ENCODE measurements around the gene RBMS1. TPM values are rescaled to one million over a fixed set of nuclear protein-coding genes. Genes with fewer than 3 reads are reported as not detected.

Gene RBMS1
- total RNA-seq, 1 donor from 2014 or later = 54.7 TPM

- no peak for DNase-seq (ENCODE audit: low read depth)
- TF ChIP-seq, protein P1, sequence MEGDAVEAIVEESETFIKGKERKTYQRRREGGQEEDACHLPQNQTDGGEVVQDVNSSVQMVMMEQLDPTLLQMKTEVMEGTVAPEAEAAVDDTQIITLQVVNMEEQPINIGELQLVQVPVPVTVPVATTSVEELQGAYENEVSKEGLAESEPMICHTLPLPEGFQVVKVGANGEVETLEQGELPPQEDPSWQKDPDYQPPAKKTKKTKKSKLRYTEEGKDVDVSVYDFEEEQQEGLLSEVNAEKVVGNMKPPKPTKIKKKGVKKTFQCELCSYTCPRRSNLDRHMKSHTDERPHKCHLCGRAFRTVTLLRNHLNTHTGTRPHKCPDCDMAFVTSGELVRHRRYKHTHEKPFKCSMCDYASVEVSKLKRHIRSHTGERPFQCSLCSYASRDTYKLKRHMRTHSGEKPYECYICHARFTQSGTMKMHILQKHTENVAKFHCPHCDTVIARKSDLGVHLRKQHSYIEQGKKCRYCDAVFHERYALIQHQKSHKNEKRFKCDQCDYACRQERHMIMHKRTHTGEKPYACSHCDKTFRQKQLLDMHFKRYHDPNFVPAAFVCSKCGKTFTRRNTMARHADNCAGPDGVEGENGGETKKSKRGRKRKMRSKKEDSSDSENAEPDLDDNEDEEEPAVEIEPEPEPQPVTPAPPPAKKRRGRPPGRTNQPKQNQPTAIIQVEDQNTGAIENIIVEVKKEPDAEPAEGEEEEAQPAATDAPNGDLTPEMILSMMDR (conservative IDR thresholded peaks at IDR 0.05; ENCODE audit: low read depth, low read length) = no peak
- no peak overlapping the region for H3K4me3 ChIP-seq (ENCODE audit: low read depth, low read length)
Observed at GRCh38 chr2:160472839-160473251, 20.8 kb downstream of the RBMS1 start.

DNA sequence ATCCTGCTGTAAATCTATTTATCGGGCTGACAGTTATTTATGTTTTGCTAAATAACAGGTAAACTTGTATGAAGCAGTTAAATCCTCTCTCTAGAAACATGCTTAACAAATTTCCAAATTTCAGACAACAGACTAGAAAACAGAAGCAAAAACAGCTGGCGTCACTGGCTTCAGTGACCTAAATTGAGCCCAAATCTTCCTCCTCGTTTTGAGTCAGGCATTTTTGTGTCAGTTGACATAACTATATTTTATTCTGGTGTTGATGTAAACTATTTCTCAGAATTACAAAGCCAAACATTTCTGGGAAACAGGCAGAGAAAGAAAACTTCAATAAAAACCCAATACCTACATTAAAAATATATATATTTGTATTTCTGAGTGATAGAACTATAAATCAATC, 21.7 kb downstream of the RBMS1 start:
- H3K4me3 ChIP-seq (ENCODE audit: low read depth, low read length) = no peak overlapping the region
- DNase-seq (ENCODE audit: low read depth) = no peak
- TF ChIP-seq, protein P1 (conservative IDR thresholded peaks at IDR 0.05; ENCODE audit: low read depth, low read length) = no peak

DNA sequence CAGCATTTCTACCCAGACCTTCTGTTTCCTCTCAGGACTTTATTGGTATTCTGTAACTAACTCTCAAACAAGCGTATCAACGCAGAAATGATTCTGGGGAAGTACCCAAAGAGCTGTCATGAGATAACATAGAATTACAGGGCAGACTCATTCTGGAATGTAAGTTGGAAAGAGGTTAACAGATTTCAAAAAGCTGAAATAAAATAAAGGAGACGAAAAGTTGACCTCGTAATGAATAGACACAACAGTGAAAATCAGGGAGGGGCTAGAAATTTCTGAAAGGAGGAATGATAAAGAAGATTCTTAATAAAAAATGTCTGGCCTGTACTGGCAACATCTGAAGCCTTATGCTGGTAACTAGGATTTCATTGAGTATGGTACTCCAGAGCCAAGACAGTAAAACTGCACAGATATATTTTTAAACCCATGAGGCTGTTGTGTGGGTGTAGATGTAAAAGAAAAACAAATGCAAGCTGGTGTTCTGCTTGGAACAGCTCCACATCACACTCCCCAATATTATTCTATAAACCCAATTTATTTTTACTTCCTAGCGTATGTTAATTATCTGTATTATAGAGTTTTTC, 23.9 kb downstream of the RBMS1 start:
- TF ChIP-seq, protein P1 (conservative IDR thresholded peaks at IDR 0.05; ENCODE audit: low read depth, low read length) = no peak
- no peak for DNase-seq (ENCODE audit: low read depth)
- no peak overlapping the region for H3K4me3 ChIP-seq (ENCODE audit: low read depth, low read length)

DNA sequence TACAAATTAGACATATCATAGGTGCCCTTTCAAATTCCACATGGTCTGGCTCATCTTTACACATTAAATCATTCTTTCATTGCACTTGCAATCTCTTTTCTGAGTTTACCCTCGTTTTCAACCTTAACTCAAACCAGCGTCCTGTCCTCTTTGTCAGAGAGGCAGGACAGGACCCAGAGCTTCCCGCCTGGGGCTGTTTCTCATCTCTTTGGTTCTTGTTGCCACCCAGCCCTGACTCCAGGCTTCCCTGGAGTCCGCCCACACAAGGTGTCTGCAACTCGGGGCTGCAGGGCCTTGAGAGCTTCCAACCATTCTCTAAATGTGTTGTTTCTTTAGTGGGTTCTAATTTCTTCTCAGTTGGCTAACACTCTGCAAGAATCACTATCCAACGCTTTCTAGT, 24.4 kb downstream of the RBMS1 start:
- DNase-seq (ENCODE audit: low read depth) = no peak
- TF ChIP-seq, protein P1 (conservative IDR thresholded peaks at IDR 0.05; ENCODE audit: low read depth, low read length) = no peak
- no peak overlapping the region for H3K4me3 ChIP-seq (ENCODE audit: low read depth, low read length)

DNA sequence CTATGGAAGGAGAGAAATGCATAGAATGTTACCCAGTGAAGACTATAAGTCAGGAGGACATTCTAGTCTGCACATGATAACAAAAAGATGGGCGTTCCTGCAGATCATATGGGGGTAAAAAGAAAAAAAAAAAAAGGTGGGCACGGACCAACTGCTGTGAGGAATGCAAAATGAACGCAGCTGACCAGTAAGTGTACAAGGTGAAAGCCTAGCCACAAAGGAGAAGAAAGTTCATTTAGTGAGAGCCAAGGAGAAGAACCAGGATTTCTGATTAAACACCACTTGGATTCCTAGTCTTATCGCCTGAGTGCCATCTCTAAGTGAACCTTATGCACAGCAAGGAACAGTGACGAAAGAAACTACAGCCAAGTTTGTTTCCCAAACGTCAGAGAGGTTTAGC, 26.5 kb downstream of the RBMS1 start:
- TF ChIP-seq, protein P1 (conservative IDR thresholded peaks at IDR 0.05; ENCODE audit: low read depth, low read length) = no peak
- no peak overlapping the region for H3K4me3 ChIP-seq (ENCODE audit: low read depth, low read length)
- no peak for DNase-seq (ENCODE audit: low read depth)

- TF ChIP-seq, protein P1 (conservative IDR thresholded peaks at IDR 0.05; ENCODE audit: low read depth, low read length) = no peak
- no peak for DNase-seq (ENCODE audit: low read depth)
- no peak overlapping the region for H3K4me3 ChIP-seq (ENCODE audit: low read depth, low read length)
Observed at GRCh38 chr2:160465406-160465805, 28.2 kb downstream of the RBMS1 start.

GRCh38 chr2:160465002-160465401, 28.6 kb downstream of the RBMS1 start:
- DNase-seq (ENCODE audit: low read depth) = no peak
- TF ChIP-seq, protein P1 (conservative IDR thresholded peaks at IDR 0.05; ENCODE audit: low read depth, low read length) = no peak
- no peak overlapping the region for H3K4me3 ChIP-seq (ENCODE audit: low read depth, low read length)

Measured in epithelial cell of proximal tubule (primary cell).